Body of pancreas (tissue), 4 donors: Measurements from ENCODE around the gene SNPH. TPM values are rescaled to one million over a fixed set of nuclear protein-coding genes. Genes with fewer than 3 reads are reported as not detected.

ENCODE experiments used
- ATAC-seq: fragments of 150-250 bp; one replicate; pipeline ENCODE4 v1.9.1; 2016
- DNase-seq, 4 donors: peaks; one replicate each; pipeline ENCODE4 v3.0.0-alpha.2; 2019
- H3K27ac ChIP-seq, 4 donors: fragments of 200-600 bp; sonication (generic); 1 replicate in 3 of 4; 2 replicates in 1 of 4; pipeline versions ENCODE4 v1.5.1 to v1.6.1; 2016 to 2019; ENCODE audit warnings: mild to moderate bottlenecking in 1 of 4, mixed read lengths in 1 of 4, moderate library complexity in 1 of 4
- H3K27me3 ChIP-seq, 2 donors: fragments of 200-600 bp; sonication (generic); one replicate each; pipeline ENCODE4 v1.6.0; 2016; ENCODE audit warnings: mild to moderate bottlenecking in 1 of 2
- H3K36me3 ChIP-seq, 2 donors: fragments of 200-600 bp; sonication (generic); replicated peaks in 1 of 2; 2 replicates each; pipeline ENCODE4 v1.5.1; 2016; ENCODE audit warnings: low read depth in 2 of 2; ENCODE audit not compliant: insufficient read depth in 1 of 2
- H3K4me1 ChIP-seq: fragments of 200-600 bp; sonication (generic); one replicate; pipeline ENCODE4 v1.6.0; 2016
- H3K4me3 ChIP-seq, 2 donors: fragments of 200-600 bp; sonication (generic); 1 replicate in 1 of 2; 2 replicates in 1 of 2; pipeline ENCODE4 v1.5.1; 2016 to 2019
- H3K9me3 ChIP-seq, 3 donors: fragments of 200-600 bp; sonication (generic); 1 replicate in 2 of 3; 2 replicates in 1 of 3; pipeline ENCODE4 v1.5.1; 2016
- CTCF ChIP-seq, 7 experiments: fragments of 450-650 bp in 4 of 7; fragments of 200-600 bp in 3 of 7; sonication (generic) in 3 of 7; IDR thresholded peaks; one replicate each; pipeline ENCODE4 v1.5.1; 2016 to 2019; ENCODE audit warnings: antibody characterized with exemption in 7 of 7
- POLR2A ChIP-seq, 3 donors: fragments of 450-650 bp; IDR thresholded peaks; one replicate each; pipeline ENCODE4 v1.6.1; 2016; ENCODE audit warnings: antibody characterized with exemption in 3 of 3, mild to moderate bottlenecking in 2 of 3
- WGBS, 2 donors: methylation state at CpG; one replicate each; pipeline ENCODE4 v1.1.5; 2017; 5-methylcytosine and 5-hydroxymethylcytosine counted together
- intact Hi-C: fragments of 100-400 bp; cut with DNase I; formaldehyde crosslinking; loops from one replicate; pipeline ENCODE4 v1.15.1; 2023
- total RNA-seq, 2 donors: library from RNA; depleted of rRNA; stranded (reverse); fragments of >200 nt; gene quantifications; one replicate each; pipeline ENCODE4 v1.1.0, GENCODE V29; 2016

The SNPH gene
- total RNA-seq, 2 donors from 2014 or later = 3.3 to 3.4 TPM

GRCh38 chr20:1304710-1305515 lies 38.8 kb downstream of the SNPH start:
- no peak for DNase-seq
- intact Hi-C loops = no loop called here

GRCh38 chr20:1305712-1306111 lies 39.6 kb downstream of the SNPH start:
- H3K36me3 ChIP-seq = no peaks in the 10 kb centered on the region
- no peaks in the 10 kb centered on the region for H3K4me1 ChIP-seq
- intact Hi-C loops = no loop called here
- no peaks in the 10 kb centered on the region for H3K27me3 ChIP-seq
- DNase-seq (no peak), ATAC-seq (no peak)
- no peaks in the 10 kb centered on the region for H3K9me3 ChIP-seq
- H3K27ac ChIP-seq = no peak overlapping the region
- no peak overlapping the region for H3K4me3 ChIP-seq
- 94% methylated on average over 24 of the region's 24 CpGs; no CpG with 5 or more reads in 1 of the 2 donors for WGBS, 2 donors
- TF ChIP-seq CTCF (IDR thresholded peaks at IDR 0.05) (no peak), POLR2A (IDR thresholded peaks at IDR 0.05) (no peak)

More at GRCh38 chr20:1304710-1305515, 38.8 kb downstream of the SNPH start:
- Histone ChIP-seq H3K4me1 (no peaks in the 10 kb centered on the region), H3K4me3 (no peak overlapping the region), H3K36me3 (no peaks in the 10 kb centered on the region), H3K27ac (no peak overlapping the region), H3K9me3 (no peaks in the 10 kb centered on the region), H3K27me3 (no peaks in the 10 kb centered on the region)
- TF ChIP-seq POLR2A (IDR thresholded peaks at IDR 0.05) (no peak), CTCF (IDR thresholded peaks at IDR 0.05) (no peak)
- 76 to 86% methylated on average over 12 to 31 of the region's 31 CpGs for WGBS, 2 donors
- ATAC-seq = no peak

GRCh38 chr20:1306316-1307135 lies 40.4 kb downstream of the SNPH start:
- TF ChIP-seq CTCF (IDR thresholded peaks at IDR 0.05) = no peak
- no peak for TF ChIP-seq POLR2A (IDR thresholded peaks at IDR 0.05)
- no peak for DNase-seq
- Histone ChIP-seq H3K4me1 (no peaks in the 10 kb centered on the region), H3K4me3 (no peak overlapping the region), H3K27me3 (no peaks in the 10 kb centered on the region), H3K36me3 (no peaks in the 10 kb centered on the region), H3K27ac (no peak overlapping the region), H3K9me3 (no peaks in the 10 kb centered on the region)
- ATAC-seq = no peak
- intact Hi-C loops = no loop called here
- WGBS, 2 donors = 86 to 89% methylated on average over 10 to 14 of the region's 14 CpGs

GRCh38 chr20:1307171-1307570 lies 41.1 kb downstream of the SNPH start:
- no peak overlapping the region for H3K27ac ChIP-seq
- no peaks in the 10 kb centered on the region for H3K9me3 ChIP-seq
- H3K36me3 ChIP-seq = peaks cover 0 to under 1% of the 10 kb centered on the region in 2 donors
- intact Hi-C loops = no loop called here
- H3K4me3 ChIP-seq = no peak overlapping the region
- H3K27me3 ChIP-seq = no peaks in the 10 kb centered on the region
- TF ChIP-seq POLR2A (IDR thresholded peaks at IDR 0.05) (no peak), CTCF (IDR thresholded peaks at IDR 0.05) (no peak)
- no peak for DNase-seq
- 93% methylated on average over 6 to 10 of the region's 10 CpGs for WGBS, 2 donors
- H3K4me1 ChIP-seq = no peaks in the 10 kb centered on the region
- no peak for ATAC-seq
